NCI-H526 (cell line): ENCODE measurements around the gene NOL4L.
"Not testable (repeated sequence)": the region's sequence is repeated elsewhere in the genome, so short reads cannot be mapped to it uniquely, and the experiment has no call there.

Experiments used
- DNase-seq, 2 experiments: peaks; one replicate each; lab custom pipeline; 2025; lab: John Stamatoyannopoulos, UW

The NOL4L gene

GRCh38 chr20:32507998-32508774 lies 76.9 kb downstream of the NOL4L start:
- no peak for DNase-seq

- no peak for DNase-seq
These were observed 78.4 kb downstream of the NOL4L start for GRCh38 chr20:32506721-32507120.

GRCh38 chr20:32505723-32506473 lies 79.2 kb downstream of the NOL4L start:
- no peak for DNase-seq

GRCh38 chr20:32501709-32502108 lies 83.4 kb downstream of the NOL4L start:
- no peak for DNase-seq

GRCh38 chr20:32497589-32498224 lies 87.4 kb downstream of the NOL4L start:
- DNase-seq = no peak

GRCh38 chr20:32496811-32497533 lies 88.2 kb downstream of the NOL4L start:
- DNase-seq = no peak

GRCh38 chr20:32495949-32496348 lies 89.2 kb downstream of the NOL4L start:
- no peak for DNase-seq

- no peak for DNase-seq
These were observed 89.9 kb downstream of the NOL4L start for GRCh38 chr20:32495217-32495565.

- no peak for DNase-seq
These were observed 90.5 kb downstream of the NOL4L start for GRCh38 chr20:32494483-32495216.

GRCh38 chr20:32493356-32493755 lies 91.8 kb downstream of the NOL4L start:
- no peak for DNase-seq

GRCh38 chr20:32491764-32492151 lies 93.4 kb downstream of the NOL4L start:
- not testable (repeated sequence) for DNase-seq

GRCh38 chr20:32490942-32491763 lies 94.0 kb downstream of the NOL4L start:
- no peak for DNase-seq

GRCh38 chr20:32488066-32488838 lies 96.9 kb downstream of the NOL4L start:
- DNase-seq = no peak

GRCh38 chr20:32487381-32487780 lies 97.8 kb downstream of the NOL4L start:
- no peak for DNase-seq

- DNase-seq = no peak
These were observed 99.2 kb downstream of the NOL4L start for GRCh38 chr20:32485770-32486478.

- peak; percentile 81 to 90 for DNase-seq
These were observed 100.0 kb downstream of the NOL4L start for GRCh38 chr20:32484958-32485769.

GRCh38 chr20:32484225-32484957 lies 100.7 kb downstream of the NOL4L start:
- peak; percentile 27 to 80 for DNase-seq
